ENCODE measurements around the gene FADS2.

FADS2 gene

DNA sequence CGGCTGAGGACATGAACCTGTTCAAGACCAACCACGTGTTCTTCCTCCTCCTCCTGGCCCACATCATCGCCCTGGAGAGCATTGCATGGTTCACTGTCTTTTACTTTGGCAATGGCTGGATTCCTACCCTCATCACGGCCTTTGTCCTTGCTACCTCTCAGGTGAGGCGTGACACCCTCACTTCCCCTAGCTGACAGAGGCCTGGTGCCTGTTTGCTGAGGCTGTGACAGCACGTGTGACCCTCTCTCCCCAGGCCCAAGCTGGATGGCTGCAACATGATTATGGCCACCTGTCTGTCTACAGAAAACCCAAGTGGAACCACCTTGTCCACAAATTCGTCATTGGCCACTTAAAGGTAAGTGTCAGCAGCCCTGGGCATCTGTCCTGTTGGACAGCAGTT lies 12.3 kb downstream of the FADS2 start:
- Histone ChIP-seq H3K4me1 (ENCODE audit: insufficient read depth, low read length) (no peaks in the 10 kb centered on the region), H3K36me3 (ENCODE audit: insufficient read depth, low read length) (peaks cover 6% of the 10 kb centered on the region), H3K27ac (ENCODE audit: low read depth, low read length) (no peak overlapping the region), H3K27me3 (ENCODE audit: control insufficient read depth in 1 of 2, insufficient read depth in 2 of 2, low read length in 2 of 2) (no peaks in the 10 kb centered on the region), H3K9me3 (ENCODE audit: low read length) (no peaks in the 10 kb centered on the region), H3K4me3 (ENCODE audit: low read depth in 1 of 2, low read length in 2 of 2) (no peak overlapping the region), H3K9ac (ENCODE audit: low read length) (no peak overlapping the region)

DNA sequence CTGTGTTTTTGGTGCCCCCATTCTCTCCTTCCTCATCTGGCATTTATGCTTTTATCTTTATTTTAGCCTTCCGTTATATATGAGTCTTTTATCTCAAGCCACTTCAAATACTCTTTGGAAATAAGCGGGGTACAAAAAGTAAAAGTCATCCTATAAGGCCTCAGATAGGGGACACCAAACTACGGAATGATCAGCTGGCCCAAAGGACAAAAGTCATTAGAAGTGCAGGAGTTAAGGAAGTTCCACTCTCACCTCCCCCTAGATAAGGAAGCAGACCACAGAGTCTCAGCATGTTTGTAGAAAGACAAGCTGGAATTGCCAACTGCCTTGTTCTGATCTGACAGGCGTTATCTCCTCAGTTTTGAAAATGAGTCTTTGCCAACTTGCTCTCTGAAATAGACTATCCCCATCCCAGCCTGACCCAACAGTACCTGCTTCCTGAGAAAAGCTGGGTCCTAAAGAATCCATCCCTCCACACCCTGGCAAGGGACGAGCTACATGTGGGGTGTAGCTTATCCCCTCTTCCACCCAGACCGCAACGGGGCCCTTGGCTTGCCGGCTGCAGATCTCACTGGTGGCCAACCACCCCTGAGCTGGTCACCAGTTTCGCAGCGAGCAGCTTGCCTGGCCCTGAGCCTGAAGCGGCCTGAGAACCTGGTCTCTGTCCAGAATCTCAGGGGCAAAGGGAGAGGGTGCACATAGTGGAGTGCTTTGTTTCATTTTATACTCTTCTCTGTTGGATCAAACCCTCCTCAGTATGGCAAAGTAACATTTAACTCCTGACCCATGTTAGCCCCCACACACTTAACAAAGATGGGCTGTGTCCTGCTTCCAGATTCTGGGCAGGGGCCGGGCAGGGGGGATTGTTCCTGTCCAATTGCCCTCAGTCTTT lies 13.8 kb downstream of the FADS2 start:
- Histone ChIP-seq H3K9me3 (ENCODE audit: low read length) (no peaks in the 10 kb centered on the region), H3K4me1 (ENCODE audit: insufficient read depth, low read length) (no peaks in the 10 kb centered on the region), H3K27ac (ENCODE audit: low read depth, low read length) (no peak overlapping the region), H3K9ac (ENCODE audit: low read length) (no peak overlapping the region), H3K4me3 (ENCODE audit: low read depth in 1 of 2, low read length in 2 of 2) (no peak overlapping the region), H3K27me3 (ENCODE audit: control insufficient read depth in 1 of 2, insufficient read depth in 2 of 2, low read length in 2 of 2) (no peaks in the 10 kb centered on the region), H3K36me3 (ENCODE audit: insufficient read depth, low read length) (peaks cover 6% of the 10 kb centered on the region)

DNA sequence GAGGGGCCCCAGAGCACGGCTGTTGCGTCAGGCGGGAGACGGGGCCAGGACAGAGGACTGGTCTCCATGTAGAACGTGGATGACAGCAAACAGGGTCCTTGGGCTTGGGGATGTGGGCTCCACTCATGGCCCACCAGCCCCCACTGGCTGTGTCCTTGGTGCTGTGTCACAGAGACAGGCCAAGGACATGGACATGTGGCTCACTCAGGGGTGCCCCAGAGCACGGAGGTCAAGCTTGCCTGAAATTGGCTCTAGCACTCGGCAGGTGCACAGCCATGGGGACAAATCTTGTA lies 14.4 kb downstream of the FADS2 start:
- Histone ChIP-seq H3K27ac (ENCODE audit: low read depth, low read length) (no peak overlapping the region), H3K9ac (ENCODE audit: low read length) (no peak overlapping the region), H3K36me3 (ENCODE audit: insufficient read depth, low read length) (peaks cover 6% of the 10 kb centered on the region), H3K4me1 (ENCODE audit: insufficient read depth, low read length) (no peaks in the 10 kb centered on the region), H3K9me3 (ENCODE audit: low read length) (no peaks in the 10 kb centered on the region), H3K4me3 (ENCODE audit: low read depth in 1 of 2, low read length in 2 of 2) (no peak overlapping the region), H3K27me3 (ENCODE audit: control insufficient read depth in 1 of 2, insufficient read depth in 2 of 2, low read length in 2 of 2) (no peaks in the 10 kb centered on the region)

DNA sequence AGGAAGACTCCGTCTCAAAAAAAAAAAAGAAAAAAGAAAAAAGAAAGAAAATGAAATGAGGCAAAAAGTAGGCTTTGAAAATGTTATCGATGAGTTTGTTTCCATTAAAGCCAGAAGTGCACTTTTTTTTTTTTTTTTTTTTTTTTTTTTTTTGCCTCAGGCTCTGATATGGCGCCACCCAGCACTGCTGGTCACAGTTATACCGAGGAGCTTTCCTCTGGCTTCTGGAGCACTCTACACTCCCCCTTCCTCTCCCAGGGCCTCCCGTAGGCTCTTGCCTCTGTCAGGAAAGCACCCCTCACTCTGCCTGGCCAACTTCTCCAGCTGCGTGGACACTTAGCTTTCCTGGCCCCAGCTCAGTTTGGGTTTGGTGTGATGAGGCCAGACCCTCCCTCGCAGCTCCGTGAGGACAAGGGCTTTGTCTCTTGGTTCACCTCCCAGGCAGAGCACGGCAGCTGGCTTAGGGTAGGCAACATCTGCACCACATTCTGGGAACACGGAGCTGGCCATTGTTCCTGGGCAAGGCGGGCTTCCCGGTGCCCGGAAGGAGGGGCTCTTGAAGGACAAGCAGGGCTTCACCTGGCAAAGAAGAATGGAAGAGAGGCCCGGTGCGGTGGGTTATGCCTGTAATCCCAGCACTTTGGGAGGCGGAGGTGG lies 16.9 kb downstream of the FADS2 start:
- no peak overlapping the region for H3K9ac ChIP-seq (ENCODE audit: low read length)
- H3K27ac ChIP-seq (ENCODE audit: low read depth, low read length): no peak overlapping the region
- H3K4me1 ChIP-seq (ENCODE audit: insufficient read depth, low read length): no peaks in the 10 kb centered on the region
- no peaks in the 10 kb centered on the region for H3K9me3 ChIP-seq (ENCODE audit: low read length)
- no peak overlapping the region for H3K4me3 ChIP-seq (ENCODE audit: low read depth in 1 of 2, low read length in 2 of 2)
- peaks cover 6% of the 10 kb centered on the region for H3K36me3 ChIP-seq (ENCODE audit: insufficient read depth, low read length)
- no peaks in the 10 kb centered on the region for H3K27me3 ChIP-seq (ENCODE audit: control insufficient read depth in 1 of 2, insufficient read depth in 2 of 2, low read length in 2 of 2)

DNA sequence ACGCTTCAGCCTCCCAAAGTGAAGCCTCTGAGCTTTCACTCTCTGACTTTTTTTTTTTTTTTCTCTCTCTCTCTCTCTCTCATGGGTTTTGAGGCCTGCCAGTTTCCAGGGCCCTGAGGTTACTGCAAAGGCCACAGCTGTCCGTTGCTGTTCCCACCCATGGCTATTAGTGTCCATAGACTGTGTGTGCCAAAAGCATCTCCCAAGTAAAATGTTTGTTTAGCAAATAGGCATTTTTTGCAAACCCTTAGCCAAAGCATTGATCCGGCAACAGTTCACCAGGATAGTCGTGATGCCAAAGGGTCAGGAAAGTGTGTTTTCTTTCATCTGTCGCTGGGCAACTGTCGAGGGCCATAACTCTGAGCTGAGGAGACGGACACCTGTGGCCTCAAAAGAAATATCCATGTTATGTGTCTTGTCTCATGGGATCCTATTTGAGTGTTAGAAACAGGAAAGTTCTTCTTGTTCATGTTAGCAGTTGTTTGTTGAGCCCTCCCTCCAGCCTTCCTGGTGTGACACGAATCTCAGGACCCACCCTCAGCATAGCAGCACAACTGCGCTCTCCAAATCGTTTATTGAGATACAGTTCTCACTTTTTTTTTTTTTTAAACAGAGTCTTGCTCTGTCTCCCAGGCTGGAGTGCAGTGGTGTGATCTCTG lies 18.4 kb downstream of the FADS2 start:
- H3K4me3 ChIP-seq (ENCODE audit: low read depth in 1 of 2, low read length in 2 of 2): no peak overlapping the region
- H3K27me3 ChIP-seq (ENCODE audit: control insufficient read depth in 1 of 2, insufficient read depth in 2 of 2, low read length in 2 of 2): no peaks in the 10 kb centered on the region
- no peaks in the 10 kb centered on the region for H3K4me1 ChIP-seq (ENCODE audit: insufficient read depth, low read length)
- no peaks in the 10 kb centered on the region for H3K36me3 ChIP-seq (ENCODE audit: insufficient read depth, low read length)
- no peak overlapping the region for H3K9ac ChIP-seq (ENCODE audit: low read length)
- H3K27ac ChIP-seq (ENCODE audit: low read depth, low read length): no peak overlapping the region
- no peaks in the 10 kb centered on the region for H3K9me3 ChIP-seq (ENCODE audit: low read length)

DNA sequence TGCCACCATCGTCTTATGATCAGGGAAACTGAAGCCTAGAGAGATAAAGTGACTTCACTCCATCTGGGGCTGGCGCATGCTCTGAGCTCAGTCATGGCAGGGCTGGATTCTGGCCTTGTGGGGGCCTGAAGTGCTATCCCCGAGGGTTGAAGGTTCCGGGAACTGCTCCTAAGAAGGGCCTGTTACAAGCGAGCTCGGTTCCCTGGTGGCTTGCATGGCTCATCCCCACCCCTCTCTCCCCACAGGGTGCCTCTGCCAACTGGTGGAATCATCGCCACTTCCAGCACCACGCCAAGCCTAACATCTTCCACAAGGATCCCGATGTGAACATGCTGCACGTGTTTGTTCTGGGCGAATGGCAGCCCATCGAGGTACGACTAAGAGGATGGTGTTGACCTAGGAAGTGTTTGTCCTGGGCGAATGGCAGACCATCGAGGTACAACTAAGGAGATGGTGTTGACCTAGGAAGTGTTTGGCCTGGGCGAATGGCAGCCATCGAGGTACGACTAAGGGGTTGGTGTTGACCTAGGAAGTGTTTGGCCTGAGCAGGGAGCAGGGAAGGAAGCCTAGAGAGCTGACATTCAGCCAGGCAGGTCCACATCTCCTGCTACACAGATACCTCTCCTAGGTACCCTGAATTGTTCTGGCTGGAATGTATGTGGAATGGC lies 19.9 kb downstream of the FADS2 start:
- no peaks in the 10 kb centered on the region for H3K27me3 ChIP-seq (ENCODE audit: control insufficient read depth in 1 of 2, insufficient read depth in 2 of 2, low read length in 2 of 2)
- H3K9ac ChIP-seq (ENCODE audit: low read length): no peak overlapping the region
- no peak overlapping the region for H3K4me3 ChIP-seq (ENCODE audit: low read depth in 1 of 2, low read length in 2 of 2)
- H3K9me3 ChIP-seq (ENCODE audit: low read length): no peaks in the 10 kb centered on the region
- no peak overlapping the region for H3K27ac ChIP-seq (ENCODE audit: low read depth, low read length)
- H3K4me1 ChIP-seq (ENCODE audit: insufficient read depth, low read length): no peaks in the 10 kb centered on the region
- H3K36me3 ChIP-seq (ENCODE audit: insufficient read depth, low read length): no peaks in the 10 kb centered on the region

DNA sequence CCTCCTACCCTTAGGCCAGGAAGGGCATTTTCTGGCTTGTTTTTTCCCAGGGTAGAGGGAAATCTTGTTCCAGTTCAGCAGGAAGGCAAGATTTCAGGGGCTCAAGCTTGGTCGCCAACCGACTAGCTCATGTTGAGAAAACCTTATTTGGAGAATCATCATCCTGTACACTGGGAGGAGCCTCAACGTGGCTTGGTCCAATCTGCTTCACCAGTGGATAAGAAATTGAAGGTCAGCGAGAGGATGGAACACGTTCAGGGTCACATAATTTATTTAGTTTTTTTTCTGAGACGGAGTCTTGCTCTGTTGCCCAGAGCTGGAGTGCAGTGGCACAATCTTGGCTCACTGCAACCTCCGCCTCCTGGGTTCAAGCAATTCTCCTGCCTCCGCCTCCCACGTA lies 20.5 kb downstream of the FADS2 start:
- H3K9ac ChIP-seq (ENCODE audit: low read length): no peak overlapping the region
- H3K36me3 ChIP-seq (ENCODE audit: insufficient read depth, low read length): no peaks in the 10 kb centered on the region
- no peaks in the 10 kb centered on the region for H3K9me3 ChIP-seq (ENCODE audit: low read length)
- no peaks in the 10 kb centered on the region for H3K4me1 ChIP-seq (ENCODE audit: insufficient read depth, low read length)
- H3K27me3 ChIP-seq (ENCODE audit: control insufficient read depth in 1 of 2, insufficient read depth in 2 of 2, low read length in 2 of 2): no peaks in the 10 kb centered on the region
- no peak overlapping the region for H3K27ac ChIP-seq (ENCODE audit: low read depth, low read length)
- no peak overlapping the region for H3K4me3 ChIP-seq (ENCODE audit: low read depth in 1 of 2, low read length in 2 of 2)

DNA sequence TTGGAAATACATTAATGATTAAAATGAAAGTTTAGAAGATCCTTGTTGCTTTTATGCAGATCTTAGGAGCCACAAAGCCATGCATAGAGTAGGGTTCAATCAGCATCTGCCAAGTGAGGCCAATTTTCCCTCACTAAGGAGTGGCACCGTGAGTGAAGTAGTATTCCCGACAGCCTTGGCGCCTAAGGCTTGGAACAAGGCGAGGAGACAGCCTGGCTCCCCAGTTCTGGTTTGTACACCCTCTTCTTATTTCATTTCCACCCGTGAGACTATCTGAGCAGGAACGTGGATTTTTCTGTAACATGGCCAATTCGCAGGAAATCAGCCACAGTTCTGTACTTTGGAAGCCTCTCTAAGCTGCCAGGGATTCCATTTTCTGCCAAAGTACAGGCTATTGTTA lies 22.6 kb downstream of the FADS2 start:
- no peak overlapping the region for H3K9ac ChIP-seq (ENCODE audit: low read length)
- no peak overlapping the region for H3K4me3 ChIP-seq (ENCODE audit: low read depth in 1 of 2, low read length in 2 of 2)
- H3K27me3 ChIP-seq (ENCODE audit: control insufficient read depth in 1 of 2, insufficient read depth in 2 of 2, low read length in 2 of 2): no peaks in the 10 kb centered on the region
- H3K4me1 ChIP-seq (ENCODE audit: insufficient read depth, low read length): no peaks in the 10 kb centered on the region
- H3K27ac ChIP-seq (ENCODE audit: low read depth, low read length): no peak overlapping the region
- no peaks in the 10 kb centered on the region for H3K9me3 ChIP-seq (ENCODE audit: low read length)
- no peaks in the 10 kb centered on the region for H3K36me3 ChIP-seq (ENCODE audit: insufficient read depth, low read length)

DNA sequence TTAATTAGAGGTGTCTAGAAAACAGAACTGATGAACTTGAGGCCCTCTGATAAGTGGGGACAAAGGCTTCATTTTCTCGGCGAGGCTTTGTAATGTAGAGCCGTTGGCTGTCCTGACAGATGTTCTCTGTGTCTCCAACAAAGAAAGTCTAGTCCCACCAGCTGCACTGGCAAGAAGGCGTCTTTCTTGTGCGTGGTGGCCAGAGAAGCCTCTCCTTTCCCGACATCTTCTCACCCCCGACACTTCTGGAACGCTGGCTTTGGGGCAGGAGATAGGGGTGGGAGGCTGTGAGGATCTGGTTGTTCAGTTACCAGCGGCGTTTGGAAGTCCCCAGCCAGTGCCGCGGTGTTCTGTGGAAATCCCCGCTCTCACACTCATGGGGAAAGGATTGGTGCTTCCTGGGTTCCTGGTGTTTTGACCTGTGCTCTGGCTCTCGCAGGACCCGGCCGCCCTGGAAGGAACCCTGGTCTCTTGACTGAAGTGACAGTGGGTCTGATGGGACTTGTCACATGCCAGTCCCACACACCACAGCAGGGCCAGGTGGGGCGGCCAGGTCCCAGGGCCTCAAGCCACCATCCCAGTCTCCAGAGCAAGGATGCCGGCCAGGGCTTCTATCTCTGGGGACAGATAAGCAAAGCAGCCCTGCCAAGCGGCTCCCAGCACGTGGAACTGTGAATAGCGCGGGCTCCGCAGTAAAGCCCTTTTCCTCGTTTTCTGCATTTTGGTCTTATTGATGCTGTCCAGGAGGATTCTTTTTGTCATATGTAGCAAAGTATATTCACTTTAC lies 23.2 kb downstream of the FADS2 start:
- no peak overlapping the region for H3K27ac ChIP-seq (ENCODE audit: low read depth, low read length)
- H3K27me3 ChIP-seq (ENCODE audit: control insufficient read depth in 1 of 2, insufficient read depth in 2 of 2, low read length in 2 of 2): no peaks in the 10 kb centered on the region
- no peaks in the 10 kb centered on the region for H3K4me1 ChIP-seq (ENCODE audit: insufficient read depth, low read length)
- H3K36me3 ChIP-seq (ENCODE audit: insufficient read depth, low read length): no peaks in the 10 kb centered on the region
- no peaks in the 10 kb centered on the region for H3K9me3 ChIP-seq (ENCODE audit: low read length)
- H3K9ac ChIP-seq (ENCODE audit: low read length): no peak overlapping the region
- no peak overlapping the region for H3K4me3 ChIP-seq (ENCODE audit: low read depth in 1 of 2, low read length in 2 of 2)

DNA sequence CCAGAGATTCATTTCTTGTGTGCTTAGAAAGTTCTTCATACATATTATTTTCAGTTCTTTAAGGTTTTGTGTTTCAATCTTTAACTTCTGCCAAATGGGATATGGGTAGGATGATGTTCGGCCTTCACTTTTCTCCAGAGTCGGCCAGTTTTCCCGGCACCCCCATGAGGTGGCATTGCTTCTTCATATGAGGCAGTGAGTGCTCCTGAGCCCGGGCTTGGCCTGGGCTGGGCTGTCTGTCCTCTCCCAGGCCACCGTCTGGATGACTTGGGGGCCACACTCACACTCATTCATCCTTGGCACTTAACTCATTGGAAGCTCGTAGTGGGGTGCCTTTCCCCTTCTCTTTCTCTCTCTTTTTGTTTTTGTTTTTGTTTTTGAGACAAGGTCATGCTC lies 23.8 kb downstream of the FADS2 start:
- H3K27ac ChIP-seq (ENCODE audit: low read depth, low read length): no peak overlapping the region
- H3K4me3 ChIP-seq (ENCODE audit: low read depth in 1 of 2, low read length in 2 of 2): no peak overlapping the region
- H3K9me3 ChIP-seq (ENCODE audit: low read length): no peaks in the 10 kb centered on the region
- no peaks in the 10 kb centered on the region for H3K27me3 ChIP-seq (ENCODE audit: control insufficient read depth in 1 of 2, insufficient read depth in 2 of 2, low read length in 2 of 2)
- no peaks in the 10 kb centered on the region for H3K36me3 ChIP-seq (ENCODE audit: insufficient read depth, low read length)
- H3K4me1 ChIP-seq (ENCODE audit: insufficient read depth, low read length): no peaks in the 10 kb centered on the region
- H3K9ac ChIP-seq (ENCODE audit: low read length): no peak overlapping the region

DNA sequence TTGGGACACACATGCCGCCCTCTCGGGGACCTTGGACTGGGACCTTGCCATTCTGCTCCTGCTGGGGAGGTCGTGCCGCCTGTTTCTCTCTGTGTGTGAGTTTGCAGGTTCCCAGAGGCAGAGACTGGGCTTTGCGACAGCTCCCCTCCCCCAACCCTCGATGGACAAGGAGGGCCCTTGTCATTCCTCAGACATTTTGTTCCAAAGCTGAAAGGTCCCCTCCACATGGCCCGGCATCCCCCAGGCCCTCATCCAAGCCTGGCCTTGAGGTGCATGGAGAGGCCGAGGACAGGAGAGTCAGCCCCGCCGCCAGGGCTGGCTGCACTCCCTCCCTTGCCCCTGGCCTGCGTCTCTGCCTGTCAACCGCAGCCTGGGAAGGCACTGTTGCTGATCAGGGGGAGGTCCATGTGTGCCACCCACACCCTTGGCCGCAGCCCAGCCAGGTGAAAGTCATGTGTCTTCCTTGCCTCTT lies 25.6 kb downstream of the FADS2 start:
- H3K36me3 ChIP-seq (ENCODE audit: insufficient read depth, low read length): no peaks in the 10 kb centered on the region
- H3K4me3 ChIP-seq (ENCODE audit: low read depth in 1 of 2, low read length in 2 of 2): no peak overlapping the region
- H3K9me3 ChIP-seq (ENCODE audit: low read length): no peaks in the 10 kb centered on the region
- H3K27ac ChIP-seq (ENCODE audit: low read depth, low read length): no peak overlapping the region
- no peaks in the 10 kb centered on the region for H3K4me1 ChIP-seq (ENCODE audit: insufficient read depth, low read length)
- H3K9ac ChIP-seq (ENCODE audit: low read length): no peak overlapping the region
- no peaks in the 10 kb centered on the region for H3K27me3 ChIP-seq (ENCODE audit: control insufficient read depth in 1 of 2, insufficient read depth in 2 of 2, low read length in 2 of 2)

All from muscle layer of colon (tissue), 2 donors.